Activated T-helper 2 cell treated with anti-CD3 and anti-CD28 coated beads, Interferon-gamma antibody, Interleukin-2, Interleukin-4, amounts not matched to agents 10 μg/mL and 5 μg/mL and 100 μg/mL, durations not matched to agents 14 hours and 24 hours and 36 hours (primary cell): ENCODE results near the gene SMPD4. TPM values are rescaled to one million over a fixed set of nuclear protein-coding genes. Genes with fewer than 3 reads are reported as not detected.
"Not testable (repeated sequence)": the region's sequence is repeated elsewhere in the genome, so short reads cannot be mapped to it uniquely, and the experiment has no call there.

Experiments used
- DNase-seq: peaks from one replicate; pipeline ENCODE4 v3.0.0; 2021; ENCODE audit warnings: low spot score
- H3K27ac Mint-ChIP-seq: one replicate; pipeline ENCODE4 v1.8.0; 2021; ENCODE audit warnings: mixed read lengths
- H3K27me3 Mint-ChIP-seq: one replicate; pipeline ENCODE4 v1.8.0; 2021; ENCODE audit warnings: low read depth, mixed read lengths
- H3K36me3 Mint-ChIP-seq: one replicate; pipeline ENCODE4 v1.8.0; 2021; ENCODE audit warnings: low read depth, mixed read lengths
- H3K4me1 Mint-ChIP-seq: one replicate; pipeline ENCODE4 v1.8.0; 2021; ENCODE audit warnings: low read depth, mixed read lengths
- H3K4me3 Mint-ChIP-seq: one replicate; pipeline ENCODE4 v1.8.0; 2021; ENCODE audit warnings: low read depth, mild to moderate bottlenecking, moderate library complexity, mixed read lengths
- H3K9me3 Mint-ChIP-seq: one replicate; pipeline ENCODE4 v1.8.0; 2021; ENCODE audit warnings: mixed read lengths
- intact Hi-C: fragments of 100-400 bp; cut with micrococcal nuclease; formaldehyde crosslinking; loops from one replicate; pipeline ENCODE4 v1.15.1; 2023
- total RNA-seq: library from RNA; stranded (reverse); gene quantifications from 2 replicates; pipeline ENCODE4 v1.2.3, GENCODE V29; 2022

Gene SMPD4
- total RNA-seq, 1 donor from 2014 or later: 84.8 TPM

- DNase-seq, intact Hi-C loops, H3K4me3 Mint-ChIP-seq: not testable (repeated sequence)
Measured at GRCh38 chr2:130138841-130139251, 42.6 kb downstream of the SMPD4 start.

GRCh38 chr2:130138326-130138725 is 43.1 kb downstream of the SMPD4 start:
- H3K9me3 Mint-ChIP-seq, H3K36me3 Mint-ChIP-seq, H3K27ac Mint-ChIP-seq, intact Hi-C loops, H3K27me3 Mint-ChIP-seq, H3K4me3 Mint-ChIP-seq, H3K4me1 Mint-ChIP-seq, DNase-seq: not testable (repeated sequence)

More at GRCh38 chr2:130138841-130139251, 42.6 kb downstream of the SMPD4 start:
- not testable (repeated sequence) for H3K9me3 Mint-ChIP-seq, H3K36me3 Mint-ChIP-seq, H3K4me1 Mint-ChIP-seq, H3K27me3 Mint-ChIP-seq, H3K27ac Mint-ChIP-seq

GRCh38 chr2:130137118-130137517 is 44.3 kb downstream of the SMPD4 start:
- H3K27ac Mint-ChIP-seq, H3K27me3 Mint-ChIP-seq, intact Hi-C loops, H3K4me1 Mint-ChIP-seq, DNase-seq, H3K36me3 Mint-ChIP-seq, H3K9me3 Mint-ChIP-seq, H3K4me3 Mint-ChIP-seq: not testable (repeated sequence)

- DNase-seq, H3K4me1 Mint-ChIP-seq, H3K36me3 Mint-ChIP-seq, H3K9me3 Mint-ChIP-seq, H3K4me3 Mint-ChIP-seq, intact Hi-C loops, H3K27me3 Mint-ChIP-seq, H3K27ac Mint-ChIP-seq: not testable (repeated sequence)
Measured at GRCh38 chr2:130136546-130136945, 44.9 kb downstream of the SMPD4 start.

- no peaks in the 10 kb centered on the region for H3K4me1 Mint-ChIP-seq
- no peak for DNase-seq
- no peaks in the 10 kb centered on the region for H3K36me3 Mint-ChIP-seq
- no peaks in the 10 kb centered on the region for H3K9me3 Mint-ChIP-seq
- H3K27ac Mint-ChIP-seq: no peak overlapping the region
- intact Hi-C loops: no loop called here
- peaks cover 6% of the 10 kb centered on the region for H3K27me3 Mint-ChIP-seq
- no peak overlapping the region for H3K4me3 Mint-ChIP-seq
Measured at GRCh38 chr2:130135692-130136541, 45.5 kb downstream of the SMPD4 start.

- intact Hi-C loops, DNase-seq, H3K36me3 Mint-ChIP-seq, H3K27me3 Mint-ChIP-seq, H3K27ac Mint-ChIP-seq, H3K9me3 Mint-ChIP-seq, H3K4me1 Mint-ChIP-seq, H3K4me3 Mint-ChIP-seq: not testable (repeated sequence)
Measured at GRCh38 chr2:130129120-130129829, 52.1 kb downstream of the SMPD4 start, which contains the start of gene POTEF. Gene POTEF, minus strand, starts transcription at chr2:130129222. Its CDS starts 8,707 bp downstream, at chr2:130120515.

- intact Hi-C loops, H3K4me3 Mint-ChIP-seq, H3K27ac Mint-ChIP-seq, H3K27me3 Mint-ChIP-seq, H3K9me3 Mint-ChIP-seq, H3K36me3 Mint-ChIP-seq, H3K4me1 Mint-ChIP-seq, DNase-seq: not testable (repeated sequence)
Measured at GRCh38 chr2:130128464-130128863, 52.9 kb downstream of the SMPD4 start.

GRCh38 chr2:130127726-130128125 is 53.7 kb downstream of the SMPD4 start:
- intact Hi-C loops, H3K4me3 Mint-ChIP-seq, H3K9me3 Mint-ChIP-seq, DNase-seq, H3K36me3 Mint-ChIP-seq, H3K27me3 Mint-ChIP-seq, H3K27ac Mint-ChIP-seq, H3K4me1 Mint-ChIP-seq: not testable (repeated sequence)

- H3K27me3 Mint-ChIP-seq, H3K27ac Mint-ChIP-seq, H3K36me3 Mint-ChIP-seq, H3K4me3 Mint-ChIP-seq, DNase-seq, H3K9me3 Mint-ChIP-seq, intact Hi-C loops, H3K4me1 Mint-ChIP-seq: not testable (repeated sequence)
Measured at GRCh38 chr2:130120924-130121323, 60.5 kb downstream of the SMPD4 start.

- H3K27ac Mint-ChIP-seq, DNase-seq, H3K4me3 Mint-ChIP-seq, H3K4me1 Mint-ChIP-seq, intact Hi-C loops, H3K9me3 Mint-ChIP-seq, H3K27me3 Mint-ChIP-seq, H3K36me3 Mint-ChIP-seq: not testable (repeated sequence)
Measured at GRCh38 chr2:130102597-130103363, 78.6 kb downstream of the SMPD4 start.
